ENCODE results near the gene CSF2.
"Not testable (repeated sequence)": the region's sequence is repeated elsewhere in the genome, so short reads cannot be mapped to it uniquely, and the experiment has no call there.

The CSF2 gene

DNA sequence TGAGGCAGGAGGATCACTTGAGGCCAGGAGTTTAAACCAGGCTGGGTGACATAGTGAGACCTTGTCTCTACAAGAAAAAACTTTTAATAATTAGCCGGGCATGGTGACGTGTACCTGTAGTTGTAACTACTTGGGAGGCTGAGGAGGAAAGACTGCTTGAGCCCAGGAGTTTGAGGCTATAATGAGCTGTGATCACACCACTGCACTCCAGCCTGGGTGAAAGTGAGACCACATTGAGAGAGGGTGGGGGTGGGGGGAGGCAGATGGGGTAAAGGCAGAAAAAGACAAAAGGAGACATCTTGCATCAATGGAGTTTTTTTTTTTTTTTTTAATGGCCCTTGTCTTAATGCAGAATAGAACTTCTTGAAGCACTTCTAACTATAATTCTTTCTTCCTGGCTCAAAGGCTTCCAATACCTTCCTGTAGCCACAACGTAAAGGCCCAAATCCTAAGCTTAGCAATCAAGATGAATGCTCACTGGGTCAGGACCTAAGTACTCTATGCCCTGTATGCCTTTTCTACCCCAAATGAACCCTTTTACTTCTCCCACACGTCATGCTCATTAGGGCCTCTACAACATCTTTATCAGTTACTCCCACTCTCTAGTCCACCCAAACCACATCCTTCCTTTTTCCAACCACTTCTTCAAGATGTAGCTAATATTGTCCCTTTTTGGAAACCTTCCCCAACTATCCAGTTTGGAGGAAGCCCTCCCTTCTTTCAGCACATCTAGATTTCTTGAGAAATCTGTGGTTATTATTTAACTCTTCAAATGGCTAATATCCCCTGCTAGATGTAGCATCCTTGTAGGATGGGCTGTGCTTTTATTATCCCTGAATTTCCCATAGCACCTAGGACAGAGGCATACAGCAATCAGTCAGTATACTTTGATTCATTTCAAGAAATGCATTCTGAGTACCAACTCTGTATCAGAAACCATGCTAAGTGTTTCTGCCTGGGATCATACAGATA lies 40.8 kb downstream of the CSF2 start:
- DNase-seq = no peak

- no peak for DNase-seq
Observed at GRCh38 chr5:132115375-132115774, 41.8 kb downstream of the CSF2 start.

DNA sequence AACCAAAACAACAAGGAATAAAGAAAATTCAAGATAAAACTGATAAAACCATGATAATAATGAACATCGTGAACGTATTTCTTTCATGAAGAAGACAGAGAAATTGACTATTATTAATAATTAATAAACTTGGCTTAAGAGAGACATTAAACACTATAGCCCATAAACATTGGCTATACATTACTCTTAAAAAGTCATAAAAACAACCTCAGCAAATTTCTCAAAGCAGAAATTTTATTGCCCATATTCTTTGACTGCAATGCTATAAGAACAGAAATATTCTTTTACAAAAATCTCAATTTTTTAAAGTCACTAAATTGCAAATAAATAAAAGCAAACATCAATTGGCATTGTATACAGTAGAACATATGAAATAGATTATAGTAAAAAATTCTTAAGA lies 42.5 kb downstream of the CSF2 start:
- no peak for DNase-seq

GRCh38 chr5:132116909-132117489 lies 43.4 kb downstream of the CSF2 start:
- not testable (repeated sequence) for DNase-seq

GRCh38 chr5:132120717-132121116 lies 47.1 kb downstream of the CSF2 start:
- not testable (repeated sequence) for DNase-seq

GRCh38 chr5:132122971-132123370 lies 49.4 kb downstream of the CSF2 start:
- DNase-seq = not testable (repeated sequence)

DNA sequence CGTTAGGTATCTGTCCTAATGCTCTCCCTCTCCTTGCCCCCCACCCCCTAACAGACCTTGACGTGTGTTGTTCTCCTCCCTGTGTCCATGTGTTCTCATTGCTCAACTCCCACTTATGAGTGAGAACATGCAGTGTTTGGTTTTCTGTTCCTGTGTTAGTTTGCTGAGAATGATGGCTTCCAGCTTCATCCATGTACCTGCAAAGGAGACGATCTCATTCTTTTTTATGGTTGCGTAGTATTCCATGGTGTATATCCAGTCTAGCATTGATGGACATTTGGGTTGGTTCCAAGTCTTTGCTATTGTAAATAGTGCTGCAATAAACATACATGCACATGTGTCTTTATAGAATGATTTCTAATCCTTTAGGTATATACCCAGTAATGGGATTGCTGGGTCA lies 50.0 kb downstream of the CSF2 start:
- DNase-seq = not testable (repeated sequence)

Measured in NCI-H187 treated with DMSO at 0.1 percent for 48 hours (cell line).